HepG2 (cell line): Measurements from ENCODE around the gene PRKAR2A. TPM values are rescaled to one million over a fixed set of nuclear protein-coding genes. Genes with fewer than 3 reads are reported as not detected.

ENCODE experiments used
- HNRNPUL1 ChIP-seq: fragments of 200-400 bp; formaldehyde crosslinking; IDR thresholded peaks from 2 replicates; pipeline ENCODE4 v1.6.1; 2017; ENCODE audit warnings: low read depth, mild to moderate bottlenecking, low read length, moderate library complexity
- JUND ChIP-seq: sonication (generic); formaldehyde crosslinking; IDR thresholded peaks from 2 replicates; pipeline ENCODE4 v1.8.0; 2022; ENCODE audit warnings: mild to moderate bottlenecking, missing genetic modification reagents
- KDM2A ChIP-seq: sonication (generic); formaldehyde crosslinking; IDR thresholded peaks from 2 replicates; pipeline ENCODE4 v1.4.0; 2020; ENCODE audit warnings: low read depth, missing genetic modification reagents, borderline replicate concordance
- KLF16 ChIP-seq, 2 experiments: sonication (generic) in 1 of 2; formaldehyde crosslinking in 1 of 2; IDR thresholded peaks; 2 replicates each; pipeline versions ENCODE4 v1.6.1 to v1.8.0; 2016 to 2023; ENCODE audit warnings: missing genetic modification reagents in 2 of 2, missing compliant biosample characterization in 1 of 2
- MAFK ChIP-seq, 2 experiments: IDR thresholded peaks in 1 of 2; conservative IDR thresholded peaks in 1 of 2; 2 replicates each; pipeline ENCODE4 v1.6.1; 2011; ENCODE audit warnings: improper control_type of control experiment in 2 of 2, low read length in 2 of 2
- MYPOP ChIP-seq: sonication (generic); formaldehyde crosslinking; IDR thresholded peaks from 2 replicates; pipeline ENCODE4 v1.8.1; 2023; ENCODE audit warnings: mild to moderate bottlenecking, moderate library complexity, missing genetic modification reagents
- SMAD1 ChIP-seq: sonication (generic); formaldehyde crosslinking; IDR thresholded peaks from 2 replicates; pipeline ENCODE4 v1.4.0; 2020; ENCODE audit warnings: missing genetic modification reagents, low read depth, mild to moderate bottlenecking, borderline replicate concordance
- SMC3 ChIP-seq: IDR thresholded peaks from 2 replicates; pipeline ENCODE4 v1.6.1; 2011; ENCODE audit warnings: low read length, improper control_type of control experiment
- ZBTB21 ChIP-seq: sonication (generic); formaldehyde crosslinking; IDR thresholded peaks from 2 replicates; pipeline ENCODE4 v1.4.0; 2020; ENCODE audit warnings: missing genetic modification reagents
- ZBTB49 ChIP-seq: sonication (generic); formaldehyde crosslinking; IDR thresholded peaks from 2 replicates; pipeline ENCODE4 v1.4.0; 2020; ENCODE audit warnings: missing genetic modification reagents, borderline replicate concordance
- ZNF143 ChIP-seq: sonication (generic); formaldehyde crosslinking; IDR thresholded peaks from 2 replicates; pipeline ENCODE4 v1.4.0; 2020; ENCODE audit warnings: missing genetic modification reagents
- ZNF501 ChIP-seq: sonication (generic); formaldehyde crosslinking; IDR thresholded peaks from 2 replicates; pipeline ENCODE4 v1.5.1; 2020; ENCODE audit warnings: mild to moderate bottlenecking, moderate library complexity, missing genetic modification reagents
- ZNF564 ChIP-seq: sonication (generic); formaldehyde crosslinking; IDR thresholded peaks from 2 replicates; pipeline ENCODE4 v1.8.1; 2023; ENCODE audit warnings: mild to moderate bottlenecking, missing genetic modification reagents
- polyA plus RNA-seq, 8 experiments: library from polyadenylated mRNA; depleted of rRNA in 3 of 8; stranded (reverse) in 7 of 8; unstranded in 1 of 8; fragments of >200 nt; fragmentation: Illumina TruSeq in 4 of 8; extraction: Trizol in 4 of 8; gene quantifications; 2 replicates each; pipeline versions ENCODE4 v1.2.1 to v1.2.3, GENCODE V29; 2011 to 2016; ENCODE audit warnings: low read depth in 4 of 8, missing spikeins in 1 of 8, mixed read lengths in 1 of 8; ENCODE audit not compliant: insufficient read depth in 1 of 8
- total RNA-seq, 5 experiments: library from RNA; depleted of rRNA; stranded (reverse); fragments of >200 nt; fragmentation: Illumina TruSeq; extraction: Trizol; gene quantifications; 2 replicates each; pipeline ENCODE4 v1.2.3, GENCODE V29; 2016; ENCODE audit warnings: low read depth in 1 of 5
- TF ChIP-seq, protein P1 (sequence below): sonication (generic); formaldehyde crosslinking; IDR thresholded peaks from 2 replicates; pipeline ENCODE4 v1.4.0; 2020; ENCODE audit warnings: missing genetic modification reagents
- TF ChIP-seq, protein P2 (sequence below): sonication (generic); formaldehyde crosslinking; IDR thresholded peaks from 2 replicates; pipeline ENCODE4 v1.4.0; 2020; ENCODE audit warnings: mild to moderate bottlenecking, missing genetic modification reagents
- TF ChIP-seq, protein P3 (sequence below): sonication (generic); formaldehyde crosslinking; IDR thresholded peaks from 2 replicates; pipeline ENCODE4 v1.5.0; 2020; ENCODE audit warnings: missing genetic modification reagents, mild to moderate bottlenecking, borderline replicate concordance

PRKAR2A gene
- total and polyA plus RNA-seq, 2 of the 13 experiments (the other 11 are each of a cell fraction or from before 2014, with no cell fraction given), result 11.8 to 29.2 TPM

DNA sequence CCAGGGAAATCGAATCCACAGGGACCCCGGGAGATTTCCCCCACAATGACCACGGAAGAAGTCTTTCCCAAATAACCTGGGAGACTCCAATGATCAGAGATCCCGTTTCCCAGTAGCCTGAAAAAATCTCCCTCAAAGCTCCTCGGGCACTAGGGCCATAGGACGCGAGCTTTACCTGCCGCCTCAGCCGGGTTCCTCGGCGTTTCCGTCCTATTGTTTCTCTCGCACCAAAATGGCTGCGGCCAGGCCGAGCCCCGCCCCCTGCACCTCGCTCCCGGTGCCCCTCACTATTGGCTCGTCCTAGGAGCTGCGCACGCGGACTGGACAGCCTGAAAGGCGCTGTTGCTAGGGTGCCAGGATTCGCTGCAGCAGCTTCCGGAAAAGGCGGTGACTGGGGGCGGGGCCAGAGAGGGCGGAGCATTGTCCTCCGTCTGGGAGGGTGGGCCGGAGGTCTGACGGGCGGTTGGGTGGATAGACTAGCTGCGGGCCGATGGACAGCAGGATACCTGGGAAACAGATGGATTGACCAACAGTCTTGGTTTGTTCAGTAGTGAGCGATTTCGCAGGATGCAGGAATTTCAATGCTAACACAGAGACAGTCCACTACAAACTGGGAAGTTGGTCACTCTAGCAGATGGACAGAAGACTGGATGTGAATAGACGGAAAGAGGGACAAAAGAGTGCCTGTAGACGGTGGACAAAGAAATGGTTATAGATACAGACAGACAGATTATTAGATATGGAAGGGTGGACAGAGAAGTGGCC is 130.5 kb downstream of the PRKAR2A start, which contains the start of gene IP6K2 (continued):
- TF ChIP-seq SMC3, result no peak; the same call in 1 of the 2 replicates
- TF ChIP-seq KDM2A (CRISPR knock-in tag), result no peak
- peak in 1 of 2 experiments; percentile 77; a peak in 1 of 4 replicates for TF ChIP-seq KLF16 (CRISPR knock-in tag; IDR thresholded peaks at IDR 0.05)
- no peak for TF ChIP-seq JUND
- TF ChIP-seq, protein P1, sequence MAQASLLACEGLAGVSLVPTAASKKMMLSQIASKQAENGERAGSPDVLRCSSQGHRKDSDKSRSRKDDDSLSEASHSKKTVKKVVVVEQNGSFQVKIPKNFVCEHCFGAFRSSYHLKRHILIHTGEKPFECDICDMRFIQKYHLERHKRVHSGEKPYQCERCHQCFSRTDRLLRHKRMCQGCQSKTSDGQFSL, result no peak
- 0 out of 2 replicates have a peak, but pooled peaks have one; percentile 27 for TF ChIP-seq MYPOP (CRISPR knock-in tag)
- TF ChIP-seq ZNF564 (CRISPR knock-in tag), result no peak
- no peak for TF ChIP-seq MAFK (conservative IDR thresholded peaks at IDR 0.05 in 1 of 2, IDR thresholded peaks at IDR 0.05 in 1 of 2; ENCODE audit: low read length in 2 of 2)
- TF ChIP-seq, protein P2, sequence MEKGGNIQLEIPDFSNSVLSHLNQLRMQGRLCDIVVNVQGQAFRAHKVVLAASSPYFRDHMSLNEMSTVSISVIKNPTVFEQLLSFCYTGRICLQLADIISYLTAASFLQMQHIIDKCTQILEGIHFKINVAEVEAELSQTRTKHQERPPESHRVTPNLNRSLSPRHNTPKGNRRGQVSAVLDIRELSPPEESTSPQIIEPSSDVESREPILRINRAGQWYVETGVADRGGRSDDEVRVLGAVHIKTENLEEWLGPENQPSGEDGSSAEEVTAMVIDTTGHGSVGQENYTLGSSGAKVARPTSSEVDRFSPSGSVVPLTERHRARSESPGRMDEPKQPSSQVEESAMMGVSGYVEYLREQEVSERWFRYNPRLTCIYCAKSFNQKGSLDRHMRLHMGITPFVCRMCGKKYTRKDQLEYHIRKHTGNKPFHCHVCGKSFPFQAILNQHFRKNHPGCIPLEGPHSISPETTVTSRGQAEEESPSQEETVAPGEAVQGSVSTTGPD, result no peak
- TF ChIP-seq SMAD1 (CRISPR knock-in tag), result no peak
- TF ChIP-seq ZBTB21 (CRISPR knock-in tag), result no peak
- TF ChIP-seq ZNF501 (CRISPR knock-in tag), result peak; percentile 88
- TF ChIP-seq HNRNPUL1, result no peak
- TF ChIP-seq, protein P3, sequence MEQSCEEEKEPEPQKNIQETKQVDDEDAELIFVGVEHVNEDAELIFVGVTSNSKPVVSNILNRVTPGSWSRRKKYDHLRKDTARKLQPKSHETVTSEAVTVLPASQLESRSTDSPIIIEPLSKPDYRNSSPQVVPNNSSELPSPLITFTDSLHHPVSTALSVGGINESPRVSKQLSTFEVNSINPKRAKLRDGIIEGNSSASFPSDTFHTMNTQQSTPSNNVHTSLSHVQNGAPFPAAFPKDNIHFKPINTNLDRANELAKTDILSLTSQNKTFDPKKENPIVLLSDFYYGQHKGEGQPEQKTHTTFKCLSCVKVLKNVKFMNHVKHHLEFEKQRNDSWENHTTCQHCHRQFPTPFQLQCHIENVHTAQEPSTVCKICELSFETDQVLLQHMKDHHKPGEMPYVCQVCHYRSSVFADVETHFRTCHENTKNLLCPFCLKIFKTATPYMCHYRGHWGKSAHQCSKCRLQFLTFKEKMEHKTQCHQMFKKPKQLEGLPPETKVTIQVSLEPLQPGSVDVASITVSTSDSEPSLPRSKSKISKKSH (CRISPR knock-in tag), result no peak; the same call in 1 of the 2 replicates
- TF ChIP-seq ZNF143, result no peak; the same call in 1 of the 2 replicates
- no peak for TF ChIP-seq ZBTB49 (CRISPR knock-in tag)
